ENCODE results near the gene CPHXL2.

The CPHXL2 gene

DNA sequence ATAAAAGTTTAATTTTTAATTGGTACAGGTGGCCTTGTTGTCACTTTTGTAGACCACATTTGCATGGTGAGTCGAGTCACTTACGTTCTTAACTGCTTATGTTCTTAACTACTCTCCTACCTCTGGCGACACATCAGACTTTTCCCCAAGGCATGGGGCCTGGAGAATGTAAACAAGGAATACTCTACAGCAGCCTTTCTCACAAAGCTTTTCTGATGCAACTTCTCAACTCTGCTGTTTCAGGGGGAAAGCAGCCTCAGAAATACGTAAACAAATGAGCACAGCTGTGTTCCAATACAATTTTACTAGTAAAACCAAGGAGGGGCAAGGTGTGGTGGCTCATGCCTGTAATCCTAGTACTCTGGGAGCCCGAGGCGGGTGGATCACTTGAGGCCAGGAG, 36.2 kb downstream of the CPHXL2 start:
- no peak for DNase-seq

DNA sequence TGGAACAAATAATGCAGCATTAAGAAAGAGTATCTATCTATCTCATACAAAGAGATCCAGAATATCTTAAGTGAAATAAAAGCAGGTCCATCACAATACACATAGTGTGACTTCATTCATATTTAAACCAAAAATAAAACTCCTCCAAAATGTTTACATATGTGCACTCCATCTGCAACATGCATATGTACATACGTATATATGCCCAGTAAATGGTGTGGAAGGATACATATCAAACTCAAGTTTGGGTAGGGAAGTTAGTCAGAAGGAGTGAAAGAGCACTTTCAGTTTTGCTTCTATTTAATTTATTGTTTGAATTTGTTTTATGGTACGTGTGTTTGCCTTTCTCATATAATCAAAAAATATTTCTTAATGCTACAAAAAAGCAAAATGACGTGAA, 41.8 kb downstream of the CPHXL2 start:
- DNase-seq: no peak

DNA sequence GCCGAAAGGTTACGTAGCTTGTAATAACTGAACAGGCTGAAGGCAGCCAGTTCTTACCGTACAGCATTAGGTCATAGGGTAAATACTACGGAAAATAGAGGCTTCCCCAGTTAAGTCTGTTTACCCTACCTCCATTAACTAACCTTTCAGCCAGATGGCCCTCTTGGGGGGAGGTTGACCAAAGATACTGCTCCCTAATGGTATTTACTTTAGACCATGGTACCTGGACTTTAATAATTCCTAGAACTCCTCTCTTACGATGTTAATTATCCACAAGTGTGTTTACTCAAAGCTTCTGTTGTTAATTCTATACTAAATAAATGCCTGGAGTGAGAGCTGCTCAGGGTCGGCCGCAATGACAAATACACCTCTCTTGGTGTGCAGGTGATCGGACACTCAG, 44.0 kb downstream of the CPHXL2 start:
- DNase-seq: no peak

DNA sequence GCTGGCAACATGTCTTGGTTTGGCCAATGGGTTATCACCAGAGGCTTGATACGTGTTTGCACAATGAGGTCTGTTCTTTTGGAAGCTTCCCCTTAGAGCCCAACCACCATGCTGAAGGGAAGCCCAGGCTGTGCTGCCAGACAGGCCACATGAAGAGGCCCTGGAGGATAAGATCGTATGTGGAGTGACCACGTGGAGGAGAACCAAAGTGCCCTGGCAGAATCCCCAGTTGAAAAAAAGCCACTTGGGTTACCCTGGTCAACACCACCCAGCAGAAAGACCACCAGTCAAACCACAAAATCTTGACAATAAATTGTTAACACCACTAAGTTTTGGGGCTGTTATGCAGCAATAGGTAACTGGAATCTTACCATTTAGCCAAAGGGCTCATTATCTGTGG, 46.8 kb downstream of the CPHXL2 start:
- DNase-seq: no peak

DNA sequence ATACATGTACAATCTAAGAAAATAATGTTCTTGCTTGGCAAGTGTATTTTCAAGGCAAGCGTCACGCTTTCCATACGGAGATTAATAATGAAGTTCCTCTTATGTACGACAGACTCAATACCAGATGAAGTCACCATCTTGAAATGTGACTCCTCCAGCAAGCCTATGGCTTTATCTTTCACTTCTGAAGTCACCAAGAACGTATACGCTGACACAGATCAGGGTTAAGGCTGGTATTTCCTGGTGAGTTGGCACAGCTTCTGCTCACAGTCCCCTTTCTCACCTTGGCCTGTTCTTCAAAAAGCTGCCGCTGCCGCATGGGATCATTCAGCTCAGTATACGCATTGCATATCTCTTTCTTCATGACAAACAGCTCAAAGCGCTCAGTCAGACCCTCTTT, 47.7 kb downstream of the CPHXL2 start:
- DNase-seq: no peak

DNA sequence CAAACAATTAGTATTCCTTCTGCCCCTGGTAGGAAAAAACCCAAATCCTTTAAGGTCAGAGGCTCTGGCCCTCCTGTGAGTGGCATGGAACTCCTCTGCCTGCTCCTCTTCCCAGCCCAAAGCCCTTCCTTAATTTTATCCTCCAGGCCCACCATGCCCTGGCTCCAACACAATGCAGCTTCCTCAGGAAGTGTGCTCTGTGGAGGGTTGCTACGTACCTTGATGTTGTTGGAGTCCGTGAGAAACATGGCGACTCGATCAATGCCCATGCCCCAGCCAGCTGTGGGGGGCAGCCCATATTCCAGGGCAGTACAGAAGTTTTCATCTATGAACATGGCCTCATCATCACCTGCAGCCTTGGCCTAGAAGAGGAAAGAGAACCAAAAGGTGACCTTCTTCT, 48.5 kb downstream of the CPHXL2 start:
- no peak for DNase-seq

DNA sequence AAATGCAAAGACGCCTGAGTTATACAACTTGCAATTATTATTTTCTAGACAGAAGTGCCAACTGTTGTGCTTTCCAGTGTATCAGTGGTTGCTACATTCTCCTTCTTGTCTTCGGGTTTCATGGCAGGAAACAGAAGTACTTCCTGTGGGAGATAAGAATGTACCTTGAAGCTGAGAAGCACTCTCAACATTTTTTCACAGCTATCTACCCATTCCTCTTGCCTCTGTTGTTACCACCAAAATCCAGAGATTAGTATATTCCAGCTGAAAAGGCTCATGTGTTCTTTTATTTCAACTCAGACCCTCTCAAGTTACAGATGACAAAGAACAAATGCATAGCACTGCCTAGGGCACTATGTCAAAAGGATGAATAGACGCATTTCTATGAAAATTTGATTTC, 49.0 kb downstream of the CPHXL2 start:
- DNase-seq: no peak

DNA sequence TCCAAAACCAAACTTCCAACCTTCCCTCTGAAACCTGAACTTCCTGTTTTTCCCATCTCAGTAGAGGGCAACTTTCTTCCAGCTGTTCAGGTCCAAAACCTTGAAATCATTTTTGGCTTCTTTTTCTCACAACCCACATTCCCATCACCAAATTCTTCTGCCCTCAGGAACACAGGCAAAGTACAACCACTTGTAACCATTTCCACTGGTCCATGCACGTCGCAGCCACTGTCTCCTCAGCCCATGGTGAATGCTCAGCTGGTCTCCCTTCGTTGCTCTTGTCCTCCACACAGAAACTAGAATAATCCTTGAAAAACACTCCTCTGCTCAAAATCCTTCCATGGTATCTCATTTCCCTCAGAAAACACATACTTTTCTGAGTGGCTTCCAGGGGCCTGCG, 50.0 kb downstream of the CPHXL2 start:
- DNase-seq: no peak

DNA sequence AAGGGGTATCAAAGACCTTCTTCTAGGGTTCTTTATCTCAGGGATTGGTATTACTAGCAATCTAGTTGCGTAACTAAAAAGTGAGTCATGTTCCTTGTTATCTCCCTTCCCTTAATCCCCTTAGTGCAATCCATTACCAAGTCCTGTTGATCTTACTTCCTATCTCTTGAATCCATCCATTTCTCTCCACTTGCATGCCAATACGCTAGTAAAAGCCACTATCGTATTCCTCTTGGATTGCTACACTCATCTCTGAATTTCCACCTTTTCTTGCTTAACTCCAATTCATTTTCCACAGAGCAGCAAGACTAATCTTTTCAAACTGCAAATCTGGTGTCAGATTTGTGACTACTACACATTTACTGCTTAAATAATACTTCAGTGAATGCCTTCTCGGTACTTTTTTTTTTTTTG, 51.9 kb downstream of the CPHXL2 start:
- no peak for DNase-seq

DNA sequence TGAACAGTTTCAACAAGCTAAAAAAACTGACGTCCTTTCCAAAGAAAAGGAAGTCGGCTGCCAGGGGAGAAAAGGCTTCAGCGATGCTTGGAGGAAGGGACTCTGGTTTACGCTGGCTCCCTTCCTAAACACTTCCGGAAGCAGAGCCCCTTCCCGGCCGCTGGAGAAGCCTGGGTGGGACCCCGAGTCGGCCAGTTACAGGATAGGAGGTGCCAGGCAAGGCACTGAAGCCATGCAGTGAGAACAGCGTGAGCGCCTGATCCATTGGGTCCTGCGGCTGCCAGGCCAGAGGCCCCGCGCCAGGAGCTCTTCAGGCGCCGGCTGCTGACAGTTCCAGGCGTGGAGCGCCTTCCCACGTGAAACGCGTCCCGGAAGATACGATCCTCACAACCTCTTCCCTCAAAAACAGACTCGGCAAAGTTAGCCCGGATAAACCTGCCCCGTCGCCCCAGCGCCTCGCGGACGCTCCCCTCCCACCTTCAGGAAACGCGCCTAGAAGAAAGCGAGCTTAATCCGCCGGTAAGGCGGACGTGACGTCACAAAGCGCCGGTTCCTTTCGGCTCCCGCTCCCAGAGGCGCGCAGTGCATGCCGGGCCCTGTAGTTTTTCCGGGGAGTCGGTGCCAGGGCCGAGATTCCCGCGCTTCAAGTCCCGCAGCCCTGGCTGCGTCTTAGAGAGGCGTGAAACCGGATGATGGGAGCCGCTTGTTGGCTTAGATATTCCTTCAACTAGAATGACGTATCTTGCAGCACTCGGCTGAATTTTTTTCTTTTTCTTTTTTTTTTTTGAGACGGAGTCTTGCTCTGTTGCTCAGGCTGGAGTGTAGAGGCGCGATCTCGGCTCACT, 53.8 kb downstream of the CPHXL2 start, which contains the start of gene ADAT1:
TSS of gene ADAT1 (minus strand) at position 521 of the 845 bp plus-strand sequence. CDS start 2,482 bp downstream, outside the sequence.
- peak; percentile 97 for DNase-seq

DNA sequence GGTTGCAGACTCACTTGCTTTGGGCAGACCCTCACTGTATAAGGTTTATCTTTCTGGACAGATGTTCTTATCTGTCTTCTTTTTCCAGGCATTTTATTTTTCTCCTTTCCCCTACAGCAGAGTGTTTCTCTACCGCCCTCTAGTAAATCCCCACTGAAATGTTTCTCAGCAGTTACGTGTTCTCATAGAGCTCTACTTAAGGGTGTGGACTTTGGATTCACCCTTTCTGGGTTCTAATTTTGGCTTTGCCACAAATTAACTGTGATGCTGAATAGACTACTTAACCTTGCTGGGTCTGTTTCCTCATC, 55.7 kb downstream of the CPHXL2 start:
- no peak for DNase-seq

DNA sequence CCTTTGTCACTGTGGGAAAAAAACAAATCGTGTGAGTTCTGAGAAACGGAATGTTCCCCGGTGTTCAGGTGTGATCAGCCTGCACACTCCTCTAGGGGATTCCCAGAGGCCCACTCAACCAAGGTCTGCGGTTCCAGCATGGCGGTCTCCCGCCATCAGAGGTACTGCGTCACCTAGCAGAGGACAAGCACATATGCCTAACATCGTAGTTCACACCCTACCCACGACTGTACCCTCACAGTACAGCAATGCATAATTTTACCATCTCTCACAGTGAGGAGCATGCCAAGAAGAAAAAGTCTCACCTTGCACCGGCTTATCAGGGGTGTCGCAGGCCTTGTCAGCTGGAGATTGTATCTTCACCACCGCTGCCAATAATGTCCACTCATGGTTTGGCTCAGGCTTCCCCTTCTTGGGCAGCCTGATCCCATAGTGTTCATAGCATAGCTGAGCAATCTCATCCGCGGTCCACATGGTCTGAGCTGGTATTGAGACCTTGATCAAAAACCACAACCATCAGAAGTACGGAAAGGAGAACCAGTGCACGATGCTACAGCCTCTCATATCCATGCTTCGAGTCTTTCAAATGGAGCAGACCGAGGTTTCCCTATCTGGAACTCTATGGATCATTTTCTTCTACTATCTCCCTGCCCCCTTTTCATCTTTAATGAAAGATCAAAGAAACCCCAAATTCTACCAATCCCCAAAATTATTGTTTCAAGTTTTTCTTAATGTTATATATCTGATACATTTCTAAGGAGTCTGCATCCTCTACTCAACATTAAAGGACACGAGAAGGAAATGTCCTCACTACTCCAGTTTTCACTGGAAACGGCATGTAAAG, 56.3 kb downstream of the CPHXL2 start:
- no peak for DNase-seq

DNA sequence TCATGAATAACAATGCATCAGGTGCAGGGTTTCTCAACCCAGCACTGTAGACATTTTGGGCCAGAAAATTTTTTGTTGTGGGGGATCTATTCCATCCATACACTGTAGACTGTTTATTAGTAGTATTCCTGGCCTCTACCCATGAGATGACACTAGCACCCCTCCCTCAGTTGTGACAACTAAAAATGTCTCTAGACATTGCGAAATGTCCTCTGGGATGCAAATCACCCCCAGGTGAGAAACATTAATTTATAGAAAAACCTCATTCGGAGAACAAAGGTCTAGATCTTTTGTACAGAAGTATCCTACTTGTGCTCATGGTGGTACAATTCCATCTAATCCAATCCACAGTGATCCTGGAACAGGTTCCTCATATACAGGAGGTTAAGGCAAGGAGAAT, 58.0 kb downstream of the CPHXL2 start:
- no peak for DNase-seq

DNA sequence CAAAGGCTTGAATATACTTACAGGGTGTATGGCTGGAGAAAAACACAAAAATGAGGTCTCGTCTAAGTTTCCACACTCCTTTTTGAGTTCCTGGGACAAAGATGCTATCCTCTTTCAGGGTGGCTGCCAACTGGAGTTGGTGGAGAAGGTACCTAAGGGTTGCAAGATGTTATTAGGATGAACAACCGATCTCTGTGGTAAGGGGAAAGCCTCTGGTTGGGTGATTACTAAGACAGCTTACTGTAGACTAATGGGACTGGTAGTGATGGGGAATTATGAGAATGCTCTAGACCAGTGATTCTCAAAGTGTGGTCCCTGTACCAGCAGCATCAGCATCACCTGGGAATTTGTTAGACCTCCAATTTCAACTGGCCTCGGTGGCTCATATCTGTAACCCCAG, 59.7 kb downstream of the CPHXL2 start:
- no peak for DNase-seq

DNA sequence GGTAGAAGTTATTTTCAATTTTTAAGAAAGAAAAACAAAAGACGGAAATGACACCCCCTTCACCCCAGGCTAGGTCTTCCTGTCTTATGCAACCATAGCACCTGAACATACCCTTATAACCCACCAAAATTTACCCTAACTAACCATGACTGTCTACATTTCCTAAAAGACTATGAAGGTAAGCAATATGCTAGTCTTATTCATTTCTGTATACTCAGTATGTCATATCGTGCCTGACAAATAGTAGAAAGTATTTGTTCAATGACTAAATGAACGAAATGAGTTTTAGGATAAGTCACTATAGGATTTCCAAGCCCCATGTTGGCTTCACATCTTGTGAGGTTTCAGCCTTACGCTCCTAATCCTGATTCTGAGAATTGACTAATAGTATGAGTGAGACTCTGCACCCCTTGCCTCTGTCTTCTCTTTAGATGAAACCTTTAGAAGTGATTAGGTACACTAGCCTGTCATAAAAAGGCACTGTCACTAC, 60.2 kb downstream of the CPHXL2 start:
- DNase-seq: no peak

DNA sequence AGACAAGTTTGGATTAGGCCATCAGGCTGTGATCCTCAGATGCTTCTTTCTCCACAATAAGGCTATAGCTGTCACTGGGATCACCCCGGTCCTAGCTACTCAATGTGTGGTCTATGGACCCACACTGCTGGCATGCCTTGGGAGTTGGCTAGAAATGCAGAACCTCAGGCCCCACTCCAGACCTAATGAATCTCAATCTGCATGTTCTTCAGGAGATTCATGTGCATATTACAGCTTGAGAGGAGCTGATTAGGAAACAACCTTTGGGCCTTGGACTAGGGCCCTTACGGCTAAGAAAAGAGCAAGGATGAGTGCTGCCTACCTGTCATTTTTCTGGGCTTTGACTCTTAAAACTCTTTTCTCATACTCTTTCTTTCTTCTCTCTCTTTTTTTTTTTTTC, 61.2 kb downstream of the CPHXL2 start:
- no peak for DNase-seq

DNA sequence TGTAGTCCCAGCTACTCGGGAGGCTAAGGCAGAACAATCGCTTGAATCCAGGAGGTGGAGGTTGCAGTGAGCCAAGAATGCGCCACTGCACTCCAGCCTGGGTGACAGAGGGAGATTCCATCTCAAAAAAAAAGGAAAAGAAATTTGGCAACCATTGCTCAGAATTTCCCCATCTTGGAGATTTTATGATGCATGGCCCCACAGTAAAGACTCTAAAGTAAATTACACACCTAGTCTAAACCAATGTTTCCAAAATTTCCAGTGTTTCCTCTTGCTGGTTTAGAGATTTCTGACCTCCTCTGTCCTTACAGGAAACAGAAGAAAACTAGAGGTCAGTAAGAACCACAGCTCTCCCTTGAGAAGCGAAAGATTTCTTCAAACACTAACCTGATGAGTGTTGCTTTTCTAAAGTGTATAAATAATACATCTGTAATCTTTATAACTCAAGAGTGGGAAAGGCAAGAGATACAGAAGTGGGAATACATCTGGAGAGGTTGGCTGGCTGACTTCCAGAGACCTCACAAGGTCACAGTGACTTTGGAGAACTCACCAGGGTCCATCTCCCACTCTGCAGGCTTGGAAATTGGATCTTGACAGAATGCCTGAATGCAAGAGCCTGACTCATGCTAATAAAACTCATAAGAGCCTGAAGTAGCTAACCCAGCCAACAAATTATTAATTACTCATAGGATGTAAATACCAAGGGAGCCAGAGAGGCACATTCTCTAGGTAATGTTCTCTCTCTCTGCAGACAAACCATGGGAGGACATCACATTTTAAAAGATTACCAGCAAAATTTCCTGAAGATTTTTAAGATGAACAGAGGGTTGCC, 62.5 kb downstream of the CPHXL2 start:
- DNase-seq: no peak
